Loucy (cell line): Measurements from ENCODE around the gene SGMS2.

ENCODE experiments used
- H2AFZ ChIP-seq: fragments of 200-600 bp; sonication (generic); 2 replicates; pipeline ENCODE4 v1.6.0; 2016; ENCODE audit warnings: antibody characterized with exemption, mild to moderate bottlenecking, low read length, moderate library complexity
- H3F3A ChIP-seq: fragments of 200-600 bp; 2 replicates; pipeline ENCODE4 v1.6.0; 2016; ENCODE audit warnings: antibody characterized with exemption, low read depth, mild to moderate bottlenecking
- H3K27me3 ChIP-seq: fragments of 200-600 bp; sonication (generic); 2 replicates; pipeline ENCODE4 v1.6.1; 2014; ENCODE audit warnings: low read length, mild to moderate bottlenecking; ENCODE audit not compliant: insufficient read depth, poor library complexity, severe bottlenecking
- H3K36me3 ChIP-seq: fragments of 200-600 bp; sonication (generic); 2 replicates; pipeline ENCODE4 v1.6.1; 2016; ENCODE audit warnings: low read length; ENCODE audit not compliant: insufficient read depth
- H3K4me1 ChIP-seq: fragments of 200-600 bp; sonication (generic); 2 replicates; pipeline ENCODE4 v1.5.1; 2014; ENCODE audit warnings: low read length, mild to moderate bottlenecking; ENCODE audit not compliant: insufficient read depth, poor library complexity, severe bottlenecking
- H3K4me2 ChIP-seq: fragments of 200-600 bp; sonication (generic); 2 replicates; pipeline ENCODE4 v1.6.0; 2014; ENCODE audit warnings: antibody characterized with exemption, low read length, low read depth, mild to moderate bottlenecking; ENCODE audit not compliant: poor library complexity, severe bottlenecking
- H3K4me3 ChIP-seq: fragments of 200-600 bp; sonication (generic); 2 replicates; pipeline ENCODE4 v1.5.1; 2014; ENCODE audit warnings: low read length, mild to moderate bottlenecking, mixed read lengths; ENCODE audit not compliant: poor library complexity, severe bottlenecking
- H3K79me2 ChIP-seq: fragments of 200-600 bp; sonication (generic); 2 replicates; pipeline ENCODE4 v1.6.1; 2014; ENCODE audit warnings: low read length; ENCODE audit not compliant: insufficient read depth
- H3K9ac ChIP-seq: fragments of 200-600 bp; sonication (generic); 2 replicates; pipeline ENCODE4 v1.6.0; 2014; ENCODE audit warnings: mild to moderate bottlenecking, low read depth, low read length, moderate library complexity; ENCODE audit not compliant: poor library complexity, severe bottlenecking
- H3K9me2 ChIP-seq: fragments of 200-600 bp; sonication (generic); replicated peaks from 2 replicates; pipeline ENCODE4 v1.6.1; 2016; ENCODE audit warnings: low read depth, low read length, mixed read lengths
- H3K9me3 ChIP-seq: fragments of 200-600 bp; sonication (generic); 2 replicates; pipeline ENCODE4 v1.6.1; 2014; ENCODE audit warnings: mild to moderate bottlenecking, antibody characterized with exemption, low read length, low read depth; ENCODE audit not compliant: insufficient read depth
- H4K20me1 ChIP-seq: fragments of 200-600 bp; sonication (generic); 2 replicates; pipeline ENCODE4 v1.6.0; 2014; ENCODE audit warnings: antibody characterized with exemption, low read length, mild to moderate bottlenecking; ENCODE audit not compliant: insufficient read depth, poor library complexity, severe bottlenecking
- EZH2phosphoT487 ChIP-seq: fragments of 200-600 bp; IDR thresholded peaks from 2 replicates; pipeline ENCODE4 v1.6.1; 2018; ENCODE audit warnings: antibody characterized with exemption, mild to moderate bottlenecking, moderate library complexity, borderline replicate concordance
- TF ChIP-seq, protein P1 (sequence below): fragments of 200-600 bp; sonication (generic); conservative IDR thresholded peaks from 2 replicates; pipeline ENCODE4 v1.5.1; 2014; ENCODE audit warnings: mild to moderate bottlenecking, antibody characterized with exemption, low read length

The SGMS2 gene

DNA sequence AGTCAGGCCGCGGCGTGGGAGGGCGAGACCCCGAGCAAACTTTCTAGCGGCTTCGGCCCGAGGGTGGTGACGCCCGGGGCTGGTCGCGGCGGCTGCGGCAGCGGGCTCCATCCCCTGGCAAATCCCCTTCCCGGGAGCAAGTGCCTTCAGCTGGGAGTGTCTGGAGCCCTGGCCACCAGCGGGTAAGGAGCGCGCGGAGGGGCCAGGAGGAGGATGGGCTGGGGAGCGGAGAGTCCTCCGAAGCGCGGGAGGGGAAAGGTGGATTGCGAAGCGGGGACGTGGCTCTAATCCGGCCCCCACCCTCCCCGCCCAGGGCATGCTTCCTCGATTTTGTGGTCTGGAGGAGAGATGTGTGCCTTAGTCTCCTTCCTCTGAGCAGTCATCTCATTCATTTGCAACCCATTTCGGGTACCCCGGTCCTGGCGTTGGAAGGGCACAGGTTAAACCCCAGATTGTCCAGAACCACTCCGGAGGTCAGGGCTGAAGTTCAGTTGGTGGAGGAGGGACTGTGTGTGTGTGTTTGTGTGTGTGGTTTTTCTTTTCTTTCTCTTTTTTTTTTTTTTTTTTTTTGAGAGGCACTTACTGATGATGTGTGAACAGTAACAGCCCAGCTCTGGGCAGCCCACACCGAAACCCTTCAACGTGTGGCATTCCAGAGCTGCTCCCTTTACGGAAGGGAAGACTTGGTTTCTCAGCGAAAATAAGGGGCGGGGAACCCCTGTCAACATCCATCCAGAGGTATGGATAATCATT, 516 bp downstream of the SGMS2 start:
- Histone ChIP-seq H2AFZ (peak overlapping the region; percentile 26; the same call in 1 of the 2 replicates), H3K27me3 (no peaks in the 10 kb centered on the region), H3K79me2 (no peaks in the 10 kb centered on the region), H3K9ac (no peak overlapping the region), H3K4me3 (peak overlapping the region; percentile 61), H3K36me3 (no peaks in the 10 kb centered on the region), H3K4me2 (peak overlapping the region; percentile 55), H3K9me3 (no peaks in the 10 kb centered on the region), H3K9me2 (no peaks in the 10 kb centered on the region), H3K4me1 (no peaks in the 10 kb centered on the region), H3F3A (no peaks in the 10 kb centered on the region), H4K20me1 (no peaks in the 10 kb centered on the region)
- no peak for TF ChIP-seq EZH2phosphoT487
- TF ChIP-seq, protein P1, sequence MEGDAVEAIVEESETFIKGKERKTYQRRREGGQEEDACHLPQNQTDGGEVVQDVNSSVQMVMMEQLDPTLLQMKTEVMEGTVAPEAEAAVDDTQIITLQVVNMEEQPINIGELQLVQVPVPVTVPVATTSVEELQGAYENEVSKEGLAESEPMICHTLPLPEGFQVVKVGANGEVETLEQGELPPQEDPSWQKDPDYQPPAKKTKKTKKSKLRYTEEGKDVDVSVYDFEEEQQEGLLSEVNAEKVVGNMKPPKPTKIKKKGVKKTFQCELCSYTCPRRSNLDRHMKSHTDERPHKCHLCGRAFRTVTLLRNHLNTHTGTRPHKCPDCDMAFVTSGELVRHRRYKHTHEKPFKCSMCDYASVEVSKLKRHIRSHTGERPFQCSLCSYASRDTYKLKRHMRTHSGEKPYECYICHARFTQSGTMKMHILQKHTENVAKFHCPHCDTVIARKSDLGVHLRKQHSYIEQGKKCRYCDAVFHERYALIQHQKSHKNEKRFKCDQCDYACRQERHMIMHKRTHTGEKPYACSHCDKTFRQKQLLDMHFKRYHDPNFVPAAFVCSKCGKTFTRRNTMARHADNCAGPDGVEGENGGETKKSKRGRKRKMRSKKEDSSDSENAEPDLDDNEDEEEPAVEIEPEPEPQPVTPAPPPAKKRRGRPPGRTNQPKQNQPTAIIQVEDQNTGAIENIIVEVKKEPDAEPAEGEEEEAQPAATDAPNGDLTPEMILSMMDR: no peak

DNA sequence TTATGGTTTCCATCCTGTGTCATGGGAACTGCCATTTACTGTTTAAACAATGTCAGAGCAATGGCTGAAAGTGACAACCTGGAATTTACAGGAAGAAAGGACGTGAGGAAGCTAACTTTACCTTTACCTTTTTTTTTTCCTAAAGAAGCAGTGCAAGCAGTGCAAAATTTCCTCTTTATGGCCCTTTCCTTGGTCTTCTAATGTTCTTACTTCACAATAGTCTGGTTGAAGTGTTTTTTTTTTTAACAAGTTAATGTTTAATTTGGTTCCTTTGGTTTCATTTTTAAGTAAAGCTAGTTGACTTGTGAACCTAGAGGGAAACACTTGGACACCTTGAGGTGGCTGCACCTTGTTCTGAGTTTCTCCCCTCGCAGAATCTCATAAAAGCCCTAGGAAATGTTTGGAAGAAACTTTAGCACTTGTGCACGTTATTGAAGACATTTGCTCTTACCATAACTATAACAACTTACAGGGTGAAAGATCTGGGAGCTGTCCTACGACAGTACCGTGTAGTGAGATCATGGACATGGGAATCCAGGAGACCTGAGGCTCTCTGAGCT, 1.8 kb downstream of the SGMS2 start:
- Histone ChIP-seq H3K9ac (no peak overlapping the region), H3K9me2 (no peaks in the 10 kb centered on the region), H3K27me3 (no peaks in the 10 kb centered on the region), H3K4me3 (peak overlapping the region; percentile 35), H3F3A (no peaks in the 10 kb centered on the region), H4K20me1 (no peaks in the 10 kb centered on the region), H3K4me2 (peak overlapping the region; percentile 50), H3K36me3 (no peaks in the 10 kb centered on the region), H3K4me1 (no peaks in the 10 kb centered on the region), H2AFZ (0 out of 2 replicates have a peak overlapping the region, but pooled peaks have one; percentile 52), H3K9me3 (no peaks in the 10 kb centered on the region), H3K79me2 (no peaks in the 10 kb centered on the region)
- no peak for TF ChIP-seq EZH2phosphoT487
- TF ChIP-seq, protein P1: no peak

DNA sequence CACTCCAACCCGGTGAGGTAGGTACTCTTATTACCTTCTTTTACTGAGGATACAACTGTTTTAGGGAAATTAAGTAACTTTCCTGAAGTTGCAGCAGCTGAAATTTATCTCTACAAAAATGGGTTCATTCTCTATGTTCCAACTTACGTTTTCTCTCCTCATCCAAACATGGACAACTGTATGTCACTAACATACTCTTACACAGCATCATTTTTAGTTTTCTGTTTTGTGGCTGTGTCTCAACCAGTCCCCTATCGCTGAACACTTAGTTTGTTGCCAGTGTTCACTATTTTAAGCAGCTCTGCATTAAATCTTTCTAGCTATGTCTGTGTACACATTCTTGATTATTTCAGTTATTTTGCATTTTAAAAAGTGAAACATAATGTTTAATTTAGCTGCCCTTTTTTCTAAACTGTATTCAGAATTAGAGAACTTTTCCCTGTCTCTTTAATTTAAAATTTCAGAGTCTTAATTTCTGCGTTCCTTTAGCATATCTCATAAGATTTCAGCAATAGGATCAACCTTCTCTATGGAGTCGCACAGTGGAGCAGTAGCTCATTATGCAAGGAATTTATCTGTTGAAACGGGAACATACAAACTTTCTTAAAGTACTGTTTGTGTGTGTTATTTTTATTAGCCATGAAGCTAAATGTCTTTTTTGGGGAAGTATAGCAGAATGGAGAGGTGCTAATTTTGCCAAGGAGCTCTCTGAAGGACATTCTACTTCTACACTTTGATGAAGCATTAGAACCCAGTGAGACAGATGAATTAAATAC, 3.8 kb downstream of the SGMS2 start:
- no peak overlapping the region for H3K4me2 ChIP-seq
- no peaks in the 10 kb centered on the region for H3K9me2 ChIP-seq
- no peaks in the 10 kb centered on the region for H3K36me3 ChIP-seq
- TF ChIP-seq EZH2phosphoT487: no peak
- TF ChIP-seq, protein P1: no peak
- H3K27me3 ChIP-seq: no peaks in the 10 kb centered on the region
- H3K9ac ChIP-seq: no peak overlapping the region
- no peaks in the 10 kb centered on the region for H3K9me3 ChIP-seq
- no peak overlapping the region for H2AFZ ChIP-seq
- H3F3A ChIP-seq: no peaks in the 10 kb centered on the region
- no peaks in the 10 kb centered on the region for H3K79me2 ChIP-seq
- no peaks in the 10 kb centered on the region for H3K4me1 ChIP-seq
- H3K4me3 ChIP-seq: no peak overlapping the region
- H4K20me1 ChIP-seq: no peaks in the 10 kb centered on the region
